ENCODE data around the gene TARS3.

DNA sequence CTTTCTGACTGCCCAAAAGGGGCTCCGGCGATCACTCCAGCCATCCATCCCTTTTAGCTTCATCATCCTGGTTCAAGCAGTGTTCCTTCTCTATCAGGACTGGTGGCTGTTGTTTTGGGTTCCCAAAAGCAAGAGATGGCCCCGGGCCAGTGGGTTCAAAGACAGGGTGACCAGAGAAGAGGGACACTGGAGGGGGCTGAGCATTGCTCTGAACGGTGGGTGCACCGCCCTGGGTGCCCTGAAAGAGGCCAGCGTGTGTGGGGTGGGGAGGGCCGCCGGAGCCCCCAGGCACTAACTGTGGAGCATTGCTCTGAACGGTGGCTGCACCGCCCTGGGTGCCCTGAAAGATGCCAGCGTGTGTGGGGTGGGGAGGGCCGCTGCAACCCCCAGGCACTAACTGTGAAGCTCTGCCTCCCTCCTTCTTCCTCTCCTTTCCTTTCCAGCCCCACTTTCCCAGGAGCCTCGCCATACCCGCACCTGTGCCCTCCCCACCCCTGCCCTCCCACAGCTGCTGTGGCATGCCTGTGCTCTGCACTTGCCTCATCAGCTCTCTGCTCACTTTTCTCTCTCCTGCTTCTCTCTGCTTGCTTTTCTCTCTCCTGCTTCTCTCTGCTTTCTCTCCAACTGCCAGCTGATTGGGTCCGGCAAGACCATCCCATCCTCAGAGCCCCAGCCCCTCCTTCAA, 41.6 kb upstream of the TARS3 start:
- TF ChIP-seq POLR2A (IDR thresholded peaks at IDR 0.05): no peak
- TF ChIP-seq, protein P1, sequence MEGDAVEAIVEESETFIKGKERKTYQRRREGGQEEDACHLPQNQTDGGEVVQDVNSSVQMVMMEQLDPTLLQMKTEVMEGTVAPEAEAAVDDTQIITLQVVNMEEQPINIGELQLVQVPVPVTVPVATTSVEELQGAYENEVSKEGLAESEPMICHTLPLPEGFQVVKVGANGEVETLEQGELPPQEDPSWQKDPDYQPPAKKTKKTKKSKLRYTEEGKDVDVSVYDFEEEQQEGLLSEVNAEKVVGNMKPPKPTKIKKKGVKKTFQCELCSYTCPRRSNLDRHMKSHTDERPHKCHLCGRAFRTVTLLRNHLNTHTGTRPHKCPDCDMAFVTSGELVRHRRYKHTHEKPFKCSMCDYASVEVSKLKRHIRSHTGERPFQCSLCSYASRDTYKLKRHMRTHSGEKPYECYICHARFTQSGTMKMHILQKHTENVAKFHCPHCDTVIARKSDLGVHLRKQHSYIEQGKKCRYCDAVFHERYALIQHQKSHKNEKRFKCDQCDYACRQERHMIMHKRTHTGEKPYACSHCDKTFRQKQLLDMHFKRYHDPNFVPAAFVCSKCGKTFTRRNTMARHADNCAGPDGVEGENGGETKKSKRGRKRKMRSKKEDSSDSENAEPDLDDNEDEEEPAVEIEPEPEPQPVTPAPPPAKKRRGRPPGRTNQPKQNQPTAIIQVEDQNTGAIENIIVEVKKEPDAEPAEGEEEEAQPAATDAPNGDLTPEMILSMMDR (IDR thresholded peaks at IDR 0.05): no peak

Data from testis (tissue), 2 donors.